ENCODE results near the gene AQP4. TPM values are rescaled to one million over a fixed set of nuclear protein-coding genes. Genes with fewer than 3 reads are reported as not detected.

The AQP4 gene
- total RNA-seq, 2 experiments from 2014 or later = not detected

GRCh38 chr18:26863921-26864497, 1.5 kb downstream of the AQP4 start:
- Mint-ChIP-seq H3K27ac (no peak overlapping the region), H3K4me3 (no peak overlapping the region), H3K9me3 (peaks cover 2% of the 10 kb centered on the region), H3K36me3 (no peaks in the 10 kb centered on the region), H3K4me1 (no peaks in the 10 kb centered on the region), H3K27me3 (peaks cover 45% of the 10 kb centered on the region)
- DNase-seq = no peak

GRCh38 chr18:26863122-26863879, 2.2 kb downstream of the AQP4 start:
- Mint-ChIP-seq H3K4me3 (no peak overlapping the region), H3K9me3 (peaks cover 2% of the 10 kb centered on the region), H3K36me3 (no peaks in the 10 kb centered on the region), H3K27ac (no peak overlapping the region), H3K27me3 (peaks cover 45% of the 10 kb centered on the region), H3K4me1 (no peaks in the 10 kb centered on the region)
- DNase-seq = no peak

- Mint-ChIP-seq H3K4me1 (no peaks in the 10 kb centered on the region), H3K27ac (no peak overlapping the region), H3K4me3 (no peak overlapping the region), H3K27me3 (peaks cover 45% of the 10 kb centered on the region), H3K9me3 (peaks cover 2% of the 10 kb centered on the region), H3K36me3 (no peaks in the 10 kb centered on the region)
- DNase-seq = no peak
These were observed 3.4 kb downstream of the AQP4 start for GRCh38 chr18:26862084-26862483.

- H3K9me3 Mint-ChIP-seq = no peaks in the 10 kb centered on the region
- no peak overlapping the region for H3K27ac Mint-ChIP-seq
- H3K4me3 Mint-ChIP-seq = no peak overlapping the region
- H3K4me1 Mint-ChIP-seq = no peaks in the 10 kb centered on the region
- no peaks in the 10 kb centered on the region for H3K36me3 Mint-ChIP-seq
- H3K27me3 Mint-ChIP-seq = no peaks in the 10 kb centered on the region
- no peak for DNase-seq
These were observed 11.1 kb downstream of the AQP4 start for GRCh38 chr18:26854292-26854881.

- Mint-ChIP-seq H3K27ac (no peak overlapping the region), H3K4me3 (no peak overlapping the region), H3K36me3 (no peaks in the 10 kb centered on the region), H3K27me3 (no peaks in the 10 kb centered on the region), H3K4me1 (no peaks in the 10 kb centered on the region), H3K9me3 (peaks cover 1% of the 10 kb centered on the region)
- DNase-seq = no peak
These were observed 12.1 kb downstream of the AQP4 start for GRCh38 chr18:26853401-26853800.

- Mint-ChIP-seq H3K27ac (no peak overlapping the region), H3K27me3 (peaks cover 5% of the 10 kb centered on the region), H3K4me3 (no peak overlapping the region), H3K36me3 (no peaks in the 10 kb centered on the region), H3K9me3 (peaks cover 3% of the 10 kb centered on the region), H3K4me1 (no peaks in the 10 kb centered on the region)
- DNase-seq = no peak
These were observed 21.7 kb downstream of the AQP4 start for GRCh38 chr18:26843760-26844159.

GRCh38 chr18:26840965-26841364, 24.5 kb downstream of the AQP4 start:
- no peaks in the 10 kb centered on the region for H3K36me3 Mint-ChIP-seq
- H3K9me3 Mint-ChIP-seq = peaks cover 3% of the 10 kb centered on the region
- no peak for DNase-seq
- H3K4me3 Mint-ChIP-seq = no peak overlapping the region
- H3K27me3 Mint-ChIP-seq = peaks cover 5% of the 10 kb centered on the region
- H3K4me1 Mint-ChIP-seq = no peaks in the 10 kb centered on the region
- H3K27ac Mint-ChIP-seq = no peak overlapping the region

GRCh38 chr18:26839609-26840008, 25.9 kb downstream of the AQP4 start:
- no peak for DNase-seq
- Mint-ChIP-seq H3K4me3 (no peak overlapping the region), H3K27ac (no peak overlapping the region), H3K9me3 (peaks cover 3% of the 10 kb centered on the region), H3K27me3 (peaks cover 5% of the 10 kb centered on the region), H3K36me3 (no peaks in the 10 kb centered on the region), H3K4me1 (no peaks in the 10 kb centered on the region)

GRCh38 chr18:26832302-26832701, 33.2 kb downstream of the AQP4 start:
- H3K27ac Mint-ChIP-seq = no peak overlapping the region
- H3K27me3 Mint-ChIP-seq = peaks cover 4% of the 10 kb centered on the region
- DNase-seq = no peak
- no peaks in the 10 kb centered on the region for H3K9me3 Mint-ChIP-seq
- H3K36me3 Mint-ChIP-seq = no peaks in the 10 kb centered on the region
- H3K4me1 Mint-ChIP-seq = no peaks in the 10 kb centered on the region
- H3K4me3 Mint-ChIP-seq = no peak overlapping the region

- Mint-ChIP-seq H3K27ac (no peak overlapping the region), H3K27me3 (peaks cover 4% of the 10 kb centered on the region), H3K4me3 (no peak overlapping the region), H3K36me3 (no peaks in the 10 kb centered on the region), H3K4me1 (no peaks in the 10 kb centered on the region), H3K9me3 (no peaks in the 10 kb centered on the region)
- no peak for DNase-seq
These were observed 37.9 kb downstream of the AQP4 start for GRCh38 chr18:26827581-26827980.

GRCh38 chr18:26826656-26827235, 38.8 kb downstream of the AQP4 start:
- Mint-ChIP-seq H3K27me3 (peaks cover 4% of the 10 kb centered on the region), H3K27ac (no peak overlapping the region), H3K36me3 (no peaks in the 10 kb centered on the region), H3K9me3 (no peaks in the 10 kb centered on the region), H3K4me3 (no peak overlapping the region), H3K4me1 (no peaks in the 10 kb centered on the region)
- no peak for DNase-seq

- Mint-ChIP-seq H3K27ac (no peak overlapping the region), H3K36me3 (no peaks in the 10 kb centered on the region), H3K4me1 (no peaks in the 10 kb centered on the region), H3K27me3 (no peaks in the 10 kb centered on the region), H3K4me3 (no peak overlapping the region), H3K9me3 (peaks cover 17% of the 10 kb centered on the region)
- DNase-seq = no peak
These were observed 44.3 kb downstream of the AQP4 start for GRCh38 chr18:26821181-26821580.

GRCh38 chr18:26819046-26819445, 46.5 kb downstream of the AQP4 start:
- DNase-seq = no peak
- Mint-ChIP-seq H3K4me3 (no peak overlapping the region), H3K9me3 (peaks cover 17% of the 10 kb centered on the region), H3K27ac (no peak overlapping the region), H3K27me3 (no peaks in the 10 kb centered on the region), H3K4me1 (no peaks in the 10 kb centered on the region), H3K36me3 (no peaks in the 10 kb centered on the region)

GRCh38 chr18:26818461-26818860, 47.0 kb downstream of the AQP4 start:
- no peaks in the 10 kb centered on the region for H3K36me3 Mint-ChIP-seq
- H3K4me3 Mint-ChIP-seq = no peak overlapping the region
- H3K4me1 Mint-ChIP-seq = no peaks in the 10 kb centered on the region
- no peak overlapping the region for H3K27ac Mint-ChIP-seq
- no peak for DNase-seq
- H3K27me3 Mint-ChIP-seq = no peaks in the 10 kb centered on the region
- H3K9me3 Mint-ChIP-seq = peaks cover 17% of the 10 kb centered on the region

- no peak overlapping the region for H3K27ac Mint-ChIP-seq
- H3K4me3 Mint-ChIP-seq = no peak overlapping the region
- no peaks in the 10 kb centered on the region for H3K27me3 Mint-ChIP-seq
- H3K9me3 Mint-ChIP-seq = peaks cover 11% of the 10 kb centered on the region
- H3K4me1 Mint-ChIP-seq = no peaks in the 10 kb centered on the region
- no peaks in the 10 kb centered on the region for H3K36me3 Mint-ChIP-seq
- no peak for DNase-seq
These were observed 52.5 kb downstream of the AQP4 start for GRCh38 chr18:26813043-26813442.
